Measurements from ENCODE around the gene ATP8B3. TPM values are rescaled to one million over a fixed set of nuclear protein-coding genes. Genes with fewer than 3 reads are reported as not detected.
A peak's percentile ranks its signal among the peaks of the same experiment; 100 is the strongest.

Gene ATP8B3
- total and polyA plus RNA-seq, 9 of the 15 experiments (the other 6 are each of a cell fraction or from before 2014, with no cell fraction given): 1.2 to 12.3 (median 3.8) TPM

- Histone ChIP-seq H3K36me3 (ENCODE audit: control insufficient read depth, insufficient read depth, low read length) (no peaks in the 10 kb centered on the region), H3K9ac (ENCODE audit: insufficient read depth in 1 of 2, low read depth in 2 of 2, low read length in 2 of 2) (peak overlapping the region in 1 of 2 experiments; percentile 77; a peak in 3 of 4 replicates), H4K20me1 (replicated peaks; ENCODE audit: control insufficient read depth, insufficient read depth, low read length) (no peaks in the 10 kb centered on the region), H3K27ac (ENCODE audit: extremely low read depth, low read depth, low read length) (peak overlapping the region; percentile 90), H3K9me3 (replicated peaks; ENCODE audit: control insufficient read depth, insufficient read depth, low read depth, low read length) (no peaks in the 10 kb centered on the region), H3K9me1 (ENCODE audit: control insufficient read depth, insufficient read depth, low read length) (no peaks in the 10 kb centered on the region), H3K79me2 (ENCODE audit: control insufficient read depth, insufficient read depth, low read length) (no peaks in the 10 kb centered on the region), H3K27me3 (ENCODE audit: control insufficient read depth in 2 of 2, insufficient read depth in 2 of 2, low read length in 2 of 2) (no peaks in the 10 kb centered on the region), H3K4me3 (no peak overlapping the region), H3K4me1 (replicated peaks in 1 of 2; ENCODE audit: control insufficient read depth in 2 of 2, insufficient read depth in 2 of 2, low read length in 2 of 2) (peaks cover 24 to 73% of the 10 kb centered on the region in 2 experiments), H2AFZ (ENCODE audit: low read depth, low read length) (peak overlapping the region; percentile 49; the same call in 1 of the 2 replicates), H3K4me2 (ENCODE audit: insufficient read depth, low read length) (peak overlapping the region; percentile 68)
- POLR2A ChIA-PET: interaction anchor here (0.6 to 1.2 kb wide), 5 partner anchors 12 to 109 kb away, joined by 3 to 6 read pairs (median 3); no protein-coding TSS in a partner anchor
- CTCF ChIA-PET (ENCODE audit: low intra/inter-chr PET ratio): no interaction called here
- intact Hi-C loops (cut with micrococcal nuclease): no loop called here
- ATAC-seq (peak; percentile 24), DNase-seq (ENCODE audit: extremely low read depth in 1 of 4, low spot score in 3 of 4) (peak in 1 of 4 experiments; percentile 54), FAIRE-seq (peak; percentile 65)
- WGBS (ENCODE audit: insufficient coverage, low coverage, missing lambda C conversion rate): 42% methylated on average over 28 of the region's 31 CpGs
- in situ Hi-C loops (cut with MboI): no loop called here
- no TSS peak for BruUV-seq (replicated peaks)
- TF ChIP-seq BCOR (IDR thresholded peaks at IDR 0.05) (peak; percentile 84), ZBTB33 (CRISPR knock-in tag; IDR thresholded peaks at IDR 0.05) (peak; percentile 64), KDM1A (IDR thresholded peaks at IDR 0.05) (peak in 1 of 2 experiments; percentile 70; a peak in 2 of 4 replicates), ZNF79 (CRISPR knock-in tag; IDR thresholded peaks at IDR 0.05; ENCODE audit: low read depth) (no peak), SMARCA5 (IDR thresholded peaks at IDR 0.05) (0 out of 2 replicates have a peak, but pooled peaks have one; percentile 57), CBX1 (IDR thresholded peaks at IDR 0.05; ENCODE audit: low read depth) (peak; percentile 19; the same call in 1 of the 2 replicates), SMC3 (conservative IDR thresholded peaks at IDR 0.05; ENCODE audit: insufficient read depth, low read depth, low read length) (no peak), TFAP4 (CRISPR knock-in tag; IDR thresholded peaks at IDR 0.05; ENCODE audit: borderline replicate concordance) (peak; percentile 64; the same call in 1 of the 2 replicates), ADNP (tag; IDR thresholded peaks at IDR 0.05) (peak; percentile 67; the same call in 1 of the 2 replicates), RBM25 (IDR thresholded peaks at IDR 0.05; ENCODE audit: low read depth, low read length, severe bottlenecking) (peak; percentile 26), ZNF57 (CRISPR knock-in tag; IDR thresholded peaks at IDR 0.05) (0 out of 2 replicates have a peak, but pooled peaks have one; percentile 43), GABPB1 (CRISPR knock-in tag; IDR thresholded peaks at IDR 0.05) (peak; percentile 30; the same call in 1 of the 2 replicates), ZNF263 (CRISPR knock-in tag; IDR thresholded peaks at IDR 0.05; ENCODE audit: borderline replicate concordance) (peak; percentile 100), SIN3A (IDR thresholded peaks at IDR 0.05; ENCODE audit: borderline replicate concordance in 2 of 2, control insufficient read depth in 1 of 2, low read depth in 2 of 2, low read length in 2 of 2) (0 out of 4 replicates have a peak, but pooled peaks of 1 of the 2 experiments have one; percentile 2), CHD4 (IDR thresholded peaks at IDR 0.05; ENCODE audit: insufficient read depth, insufficient replicate concordance, low read depth, low read length, poor library complexity, severe bottlenecking) (peak; percentile 34)
These were observed 65.4 kb downstream of the ATP8B3 start for GRCh38 chr19:1746401-1747284.
